NCI-H82 treated with DMSO at 0.1 percent for 48 hours (cell line): ENCODE results near the gene CCDC178.
"Not testable (repeated sequence)": the region's sequence is repeated elsewhere in the genome, so short reads cannot be mapped to it uniquely, and the experiment has no call there.

Experiments
- DNase-seq: peaks from one replicate; lab custom pipeline; 2025; ENCODE audit not compliant: unreplicated experiment; lab: John Stamatoyannopoulos, UW

The CCDC178 gene, protein sequence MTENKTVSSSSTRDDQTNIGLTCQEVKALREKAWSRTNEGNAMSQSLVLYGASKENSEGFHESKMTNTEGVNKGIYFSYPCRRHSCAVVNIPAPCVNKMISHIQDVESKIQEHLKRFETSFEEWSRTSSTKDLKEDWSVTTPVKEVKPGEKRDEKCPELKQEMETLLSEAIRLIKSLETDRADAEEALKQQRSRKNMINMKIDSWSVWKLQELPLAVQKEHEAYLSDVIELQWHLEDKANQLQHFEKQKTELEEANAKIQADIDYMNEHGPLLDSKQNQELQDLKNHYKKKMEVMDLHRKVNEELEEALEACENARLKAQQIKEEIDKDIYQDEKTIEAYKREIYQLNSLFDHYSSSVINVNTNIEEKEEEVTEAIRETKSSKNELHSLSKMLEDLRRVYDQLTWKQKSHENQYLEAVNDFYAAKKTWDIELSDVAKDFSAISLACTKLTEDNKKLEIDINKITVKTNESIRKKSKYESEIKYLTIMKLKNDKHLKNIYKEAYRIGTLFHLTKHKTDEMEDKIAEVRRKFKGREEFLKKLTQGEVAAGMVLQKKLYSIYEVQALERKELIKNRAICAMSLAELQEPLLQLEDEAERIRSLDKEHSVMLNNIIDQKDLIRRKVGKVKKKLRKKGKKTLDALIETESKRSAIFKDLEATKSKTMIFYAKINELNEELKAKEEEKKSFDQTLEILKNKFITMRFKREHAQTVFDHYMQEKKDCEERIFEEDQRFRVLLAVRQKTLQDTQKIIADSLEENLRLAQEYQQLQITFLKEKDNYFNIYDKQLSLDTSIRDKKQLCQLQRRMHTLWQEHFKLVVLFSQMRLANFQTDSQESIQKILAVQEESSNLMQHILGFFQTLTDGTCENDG

DNA sequence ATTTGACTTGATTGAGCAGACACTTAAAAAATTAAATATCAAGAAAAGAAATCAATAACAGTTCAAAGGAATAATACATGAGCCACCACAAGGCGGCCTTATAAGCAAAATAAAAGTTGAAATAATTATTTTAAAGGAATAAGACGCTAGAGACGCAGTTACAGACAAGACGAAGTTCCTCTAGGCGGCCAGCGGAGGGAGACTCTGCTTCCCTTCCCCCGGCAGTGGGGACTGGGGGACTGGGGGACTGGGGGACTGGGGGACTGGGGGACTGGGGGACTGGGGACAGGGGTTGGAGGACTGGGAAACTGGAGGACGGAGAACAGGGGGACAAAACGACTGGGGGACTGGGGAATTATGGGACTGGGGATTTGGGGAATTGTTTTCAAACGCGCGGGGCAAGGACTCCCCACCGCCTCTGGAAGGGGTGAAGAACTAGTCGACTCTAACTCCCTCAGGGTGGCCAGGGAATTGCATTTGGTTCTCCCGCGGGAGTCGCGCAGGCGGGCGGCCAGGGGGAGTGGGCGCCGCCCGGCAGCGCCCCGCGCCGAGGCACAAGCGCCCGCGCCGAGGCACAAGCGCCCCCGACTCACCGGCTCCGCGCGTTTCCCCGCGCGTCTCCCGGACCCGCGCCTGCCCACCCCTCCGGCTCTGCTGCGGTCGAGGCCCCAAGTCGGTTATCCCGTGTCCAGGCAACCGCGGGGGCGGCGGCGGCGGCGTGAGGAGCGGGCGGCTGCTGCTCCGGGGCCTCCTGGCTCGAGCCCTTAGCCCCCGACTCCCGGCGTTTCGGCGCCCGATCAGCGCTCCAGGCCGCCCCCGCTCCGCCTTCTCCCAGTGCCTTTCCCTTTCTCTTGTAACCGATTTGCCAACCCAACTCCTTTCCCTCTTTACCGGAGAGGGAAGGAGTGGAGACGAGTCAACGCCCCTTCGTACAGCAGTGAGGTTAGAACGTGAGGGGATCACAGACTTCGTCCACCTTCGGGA lies at the start of gene CCDC178:
CCDC178 (minus strand) TSS at position 662 of the 984 bp plus-strand sequence. CDS start 28,633 bp downstream, outside the sequence.
- peak; percentile 58 for DNase-seq

DNA sequence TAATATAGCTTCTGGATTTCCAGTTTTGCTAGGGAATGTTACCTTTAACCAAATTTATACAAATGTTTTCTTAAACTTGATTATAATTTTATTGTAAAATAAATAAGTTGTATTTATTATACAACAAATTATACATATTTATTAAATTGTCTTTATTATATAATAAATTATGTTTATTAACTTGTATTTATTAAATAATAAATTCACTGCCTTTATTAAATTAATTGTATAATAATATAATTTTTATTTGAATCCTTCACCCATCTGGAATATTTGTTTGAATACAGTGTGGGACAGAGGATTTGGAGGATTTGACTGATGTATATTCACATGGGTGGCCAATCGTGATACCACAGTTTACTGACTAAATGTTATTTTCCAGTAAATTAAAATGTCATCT lies 43.4 kb upstream of the CCDC178 start:
- DNase-seq: no peak

DNA sequence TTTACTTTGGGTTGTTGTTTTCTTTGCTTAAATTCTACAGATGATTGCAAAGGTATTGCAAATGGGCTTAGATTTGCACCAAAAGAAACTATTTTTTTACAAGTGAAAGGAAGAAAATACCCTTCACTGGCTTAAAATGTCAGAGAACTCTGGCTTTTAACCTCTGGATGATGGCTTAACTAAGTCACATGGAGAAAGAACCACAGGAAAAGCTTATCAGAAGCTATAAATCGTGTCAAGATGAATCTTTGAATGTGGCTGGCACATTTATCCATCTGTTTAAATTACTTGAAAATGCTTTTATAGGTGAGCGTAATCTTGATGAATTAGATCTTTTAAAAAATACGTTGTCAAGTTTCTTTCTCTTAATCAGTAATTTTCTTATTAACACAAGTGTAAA lies 32.0 kb upstream of the CCDC178 start:
- no peak for DNase-seq

DNA sequence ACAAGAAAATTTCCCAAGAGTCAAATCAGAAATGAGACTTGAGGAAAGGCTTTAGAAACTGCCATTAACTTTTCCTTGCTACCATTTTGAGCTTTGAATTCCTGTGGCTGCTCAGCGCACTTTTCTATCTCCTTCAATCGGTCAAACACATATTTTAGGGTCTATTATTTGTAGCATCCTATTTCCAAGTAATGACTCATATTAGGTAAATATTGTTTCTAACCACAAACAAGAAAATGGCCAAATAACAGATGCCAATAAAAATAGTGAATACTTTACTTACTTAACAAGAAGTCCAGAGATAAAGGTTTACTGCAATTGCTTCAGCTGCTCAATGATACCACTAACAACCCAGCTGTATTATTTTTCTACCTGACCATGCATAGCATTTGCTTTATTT lies 29.7 kb upstream of the CCDC178 start:
- DNase-seq: no peak

DNA sequence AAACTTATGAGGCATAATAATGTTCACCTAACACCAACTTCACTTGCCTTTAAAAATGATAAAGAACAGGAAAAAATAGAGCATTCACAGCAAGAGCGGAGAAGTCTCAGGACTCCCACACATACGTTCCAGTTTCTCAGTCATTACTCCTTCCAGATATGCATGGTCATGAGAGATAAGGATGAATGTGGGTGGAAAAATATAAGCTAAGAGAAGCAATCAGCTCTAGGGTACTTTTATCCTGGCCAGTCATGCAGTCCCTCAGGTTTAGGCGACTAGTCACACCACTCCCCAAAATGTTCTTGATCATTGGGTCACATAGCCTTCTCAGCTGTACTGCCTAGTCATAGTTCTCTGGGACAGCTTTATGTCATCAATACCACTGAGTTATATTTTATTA lies 29.2 kb upstream of the CCDC178 start:
- DNase-seq: no peak

DNA sequence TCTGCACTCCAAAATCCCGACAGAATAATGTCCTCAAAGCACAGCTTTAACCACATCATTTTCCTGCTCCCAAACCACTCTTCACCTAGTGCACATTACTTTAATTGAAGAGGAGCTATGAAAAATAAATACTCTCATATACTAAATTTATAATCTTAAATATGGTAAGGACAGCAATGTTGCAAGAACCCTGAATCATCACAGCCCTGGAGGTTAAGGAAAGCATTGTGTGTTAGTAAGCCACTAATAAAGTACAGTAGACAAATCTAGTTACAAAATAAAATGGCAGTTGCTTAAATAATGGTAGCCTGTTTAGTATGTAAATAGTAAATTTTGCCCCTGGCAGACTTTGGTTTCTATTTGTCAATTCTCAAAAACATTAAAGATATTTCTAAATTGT lies 27.0 kb upstream of the CCDC178 start:
- no peak for DNase-seq

DNA sequence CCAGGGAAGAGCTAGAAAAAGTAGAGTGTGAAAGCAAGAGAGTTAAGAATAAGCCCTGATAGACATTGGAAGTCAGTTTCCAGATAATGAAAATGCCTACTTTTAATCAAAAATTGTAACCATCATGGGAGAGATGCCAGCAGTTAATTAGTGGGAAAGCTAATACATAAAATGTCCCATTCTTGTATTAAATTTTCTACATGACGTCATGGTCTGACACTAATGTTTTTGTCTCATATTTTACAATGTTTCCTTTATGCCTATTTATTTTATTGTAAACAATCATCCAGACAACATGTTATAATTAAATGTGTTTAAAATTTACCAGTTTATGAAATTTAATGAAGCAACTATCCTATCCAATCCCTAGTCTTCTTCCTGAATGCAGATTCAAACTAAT lies 26.3 kb upstream of the CCDC178 start:
- DNase-seq: no peak

DNA sequence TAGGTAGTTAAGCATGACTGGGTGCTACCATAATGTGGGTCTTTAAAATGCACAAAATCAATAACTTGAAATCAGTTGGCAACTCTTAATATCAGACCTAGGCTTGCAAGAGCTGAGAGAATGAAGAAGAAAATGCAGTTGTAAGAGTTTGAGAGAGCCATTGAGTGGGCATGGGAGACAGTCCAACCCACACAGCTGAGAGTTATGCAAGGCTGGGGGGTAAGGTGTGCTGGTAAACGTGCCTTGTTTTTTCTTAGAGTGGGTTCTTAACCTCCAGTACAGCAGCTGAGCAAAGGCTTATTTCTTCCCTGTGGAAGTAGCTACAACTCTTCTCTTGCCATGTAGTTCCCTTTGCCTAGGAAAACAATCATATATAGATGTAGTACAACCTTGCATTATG lies 20.2 kb upstream of the CCDC178 start:
- no peak for DNase-seq

DNA sequence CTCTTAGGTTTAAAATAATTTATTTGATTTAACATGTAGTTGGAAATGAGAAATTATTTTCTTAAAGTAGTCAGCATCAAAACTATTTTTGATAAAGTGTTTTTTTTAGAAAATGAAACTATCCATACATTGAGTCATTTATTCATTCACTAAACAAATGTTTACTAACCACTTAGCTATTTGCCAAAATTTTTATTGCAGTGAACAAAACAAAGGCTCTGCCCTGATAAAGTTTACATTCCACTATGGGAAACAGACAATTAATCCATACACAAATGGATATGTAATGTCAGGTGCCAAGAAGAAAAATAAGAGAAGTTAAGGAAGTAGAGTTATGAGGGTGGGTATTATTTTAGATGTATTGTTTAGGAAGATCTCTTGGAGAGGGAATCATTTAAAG lies 19.1 kb upstream of the CCDC178 start:
- no peak for DNase-seq

DNA sequence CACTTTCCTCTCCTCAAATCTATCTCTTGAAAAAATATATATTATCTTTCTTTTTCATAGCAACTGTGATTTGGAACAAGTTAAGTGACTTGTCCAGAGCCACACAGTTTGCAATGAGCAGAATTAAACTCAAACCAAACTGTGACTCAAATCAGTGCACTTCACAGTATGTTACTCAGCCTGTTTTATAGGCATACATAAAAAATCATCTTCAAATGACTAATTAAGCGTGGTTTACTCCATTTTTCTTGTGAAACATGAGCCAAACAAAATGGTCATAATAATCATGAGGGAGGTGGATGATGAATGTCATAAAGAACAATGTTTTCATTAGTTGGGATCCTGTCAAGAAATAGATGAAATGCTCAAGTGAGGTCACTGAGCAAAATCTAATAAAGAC lies 6.1 kb upstream of the CCDC178 start:
- no peak for DNase-seq

DNA sequence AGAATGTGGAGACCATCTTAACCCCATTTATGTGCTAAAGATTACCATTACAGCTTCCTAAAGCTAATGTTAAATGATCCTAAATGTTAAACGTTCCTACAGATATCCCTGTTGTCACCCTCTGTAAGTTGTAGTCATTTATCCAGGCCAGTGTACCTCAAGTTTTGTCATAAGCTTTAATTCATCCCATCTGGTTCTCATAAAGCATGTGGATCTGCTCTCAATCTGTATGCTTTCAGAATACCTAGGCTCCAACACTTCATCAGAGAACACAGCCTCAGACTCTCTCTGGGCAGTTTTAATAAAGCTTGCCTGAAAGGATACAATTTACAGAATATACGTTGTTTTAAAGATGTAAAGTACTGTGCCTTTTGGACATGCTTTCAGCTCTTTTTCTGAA lies 4.2 kb upstream of the CCDC178 start:
- peak; percentile 29 for DNase-seq

DNA sequence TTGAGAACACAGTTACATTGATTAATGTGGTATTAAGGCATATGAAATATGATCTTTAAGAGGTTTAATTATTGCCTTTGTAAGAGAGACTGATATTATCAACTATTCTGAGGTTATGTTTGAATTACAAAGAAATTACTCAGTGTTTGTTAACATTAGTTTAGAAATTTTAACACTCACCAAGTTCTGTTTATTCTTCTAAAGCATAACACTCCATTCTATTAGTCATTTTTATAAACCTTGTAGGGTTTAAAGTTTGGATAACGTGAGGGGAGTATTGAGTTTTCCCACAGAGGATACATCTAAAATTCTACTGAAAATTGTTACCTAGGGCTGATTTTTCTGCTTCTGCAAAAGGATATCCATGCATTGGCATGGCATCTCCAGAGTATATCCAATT lies 7.7 kb downstream of the CCDC178 start:
- no peak for DNase-seq

DNA sequence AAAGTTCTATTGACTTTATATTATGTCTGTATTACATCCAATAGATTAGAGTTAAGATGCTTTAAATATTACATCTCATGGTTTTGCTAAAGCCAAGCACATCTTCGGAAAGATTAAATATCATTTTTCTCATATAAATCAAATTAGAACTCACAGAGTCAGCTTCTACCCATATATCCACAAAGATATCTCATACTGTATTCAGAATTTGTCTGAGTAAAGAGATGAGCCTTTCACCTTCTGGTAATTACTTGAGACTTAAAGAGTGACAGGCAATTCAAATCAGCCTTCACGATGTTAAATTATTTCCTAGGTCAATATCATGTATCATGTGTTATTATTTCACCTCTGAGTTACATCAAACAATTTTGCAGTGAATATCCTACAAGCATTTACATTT lies 13.0 kb downstream of the CCDC178 start:
- no peak for DNase-seq

DNA sequence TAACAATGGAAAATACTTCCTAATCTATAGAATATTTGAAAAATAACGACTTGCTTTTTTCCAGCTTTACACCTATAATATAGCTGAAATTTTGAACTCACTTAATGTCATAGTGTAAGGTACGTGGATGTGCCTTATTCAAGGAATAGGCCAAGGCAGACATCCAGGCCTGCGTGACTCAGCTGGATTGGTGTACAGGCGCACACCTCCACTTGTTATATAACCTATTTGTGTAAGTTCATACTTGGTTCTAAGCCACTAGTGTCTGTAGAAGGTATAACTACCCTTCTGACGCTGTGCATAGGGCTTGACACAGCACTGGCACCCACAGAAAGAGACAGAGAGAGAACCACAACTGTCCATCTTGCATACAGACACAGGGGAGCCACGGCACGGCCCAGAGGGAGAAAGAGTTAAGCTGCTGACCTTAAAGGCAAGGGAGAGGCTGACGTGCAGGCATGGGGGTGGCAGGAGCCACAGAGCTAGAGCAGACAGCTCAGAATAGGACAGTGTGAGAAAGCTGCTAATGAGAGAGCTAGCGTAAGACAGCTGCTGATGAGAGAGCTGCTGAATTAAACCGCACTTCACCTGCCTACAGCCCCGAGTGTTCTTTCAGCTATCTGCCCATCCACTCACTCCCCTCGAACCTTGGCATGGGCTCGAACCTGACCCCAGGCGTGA lies 16.1 kb downstream of the CCDC178 start:
- DNase-seq: no peak

DNA sequence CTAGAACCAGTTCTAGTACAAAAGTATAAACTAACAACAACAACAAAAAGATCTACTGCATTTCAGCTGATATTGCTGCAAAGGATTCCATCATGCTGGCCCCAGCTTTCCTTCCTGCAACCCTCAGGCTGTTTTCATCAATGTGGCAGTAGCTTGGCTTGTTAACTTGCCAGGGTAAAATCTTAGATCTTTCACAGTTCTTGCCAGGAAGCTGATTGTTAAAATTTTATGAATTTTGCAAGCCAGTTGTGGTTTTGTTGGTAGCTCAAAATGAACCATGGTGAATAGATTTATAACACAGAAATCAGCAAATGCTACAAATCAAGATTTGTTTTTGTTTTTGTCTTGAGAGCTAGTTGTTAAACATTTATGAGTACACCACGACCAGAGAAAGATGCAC lies 19.3 kb downstream of the CCDC178 start:
- no peak for DNase-seq

DNA sequence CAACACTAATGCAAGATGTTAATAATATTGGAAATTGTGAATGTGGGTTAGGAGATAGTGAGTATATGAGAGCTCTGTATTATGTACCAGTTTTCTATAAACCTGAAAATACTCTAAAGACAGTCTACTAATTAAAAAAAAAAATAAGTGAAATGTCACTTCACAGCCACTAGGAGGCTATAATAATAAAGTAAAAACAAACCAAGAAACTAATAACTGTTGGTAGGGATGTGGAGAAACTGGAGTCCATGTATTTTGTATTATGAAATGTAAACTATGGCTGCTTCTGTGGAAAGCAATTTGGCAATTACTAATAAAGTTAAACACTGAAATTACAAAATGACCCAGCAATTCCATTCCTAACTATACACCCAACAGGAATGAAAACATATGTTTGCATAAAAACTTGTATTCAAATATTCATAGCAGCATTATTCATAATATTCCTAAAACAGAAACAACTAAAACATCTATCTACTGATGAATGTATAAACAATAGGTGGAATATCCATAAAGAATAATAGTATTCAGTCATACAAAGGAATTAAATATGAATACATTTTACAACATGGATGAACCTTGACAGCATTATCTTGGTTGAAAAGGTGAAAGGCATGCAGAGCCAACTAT lies 36.2 kb downstream of the CCDC178 start:
- DNase-seq: no peak

DNA sequence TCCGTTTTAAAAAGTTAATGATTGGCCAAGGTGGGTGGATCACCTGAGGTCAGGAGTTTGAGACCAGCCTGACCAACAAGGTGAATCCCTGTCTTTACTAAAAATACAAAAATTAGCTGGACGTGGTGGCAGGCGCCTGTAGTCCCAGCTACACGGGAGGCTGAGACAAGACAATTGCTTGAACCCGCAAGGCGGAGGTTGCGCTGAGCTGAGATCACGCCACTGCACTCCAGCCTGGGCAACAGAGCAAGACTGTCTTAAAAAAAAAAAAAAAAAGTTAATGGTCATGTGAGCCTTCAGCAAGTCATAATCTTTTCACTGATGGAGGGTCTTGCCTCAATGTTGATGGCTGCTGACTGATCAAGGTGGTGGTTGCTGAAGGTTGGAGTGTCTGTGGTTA lies 41.6 kb downstream of the CCDC178 start:
- DNase-seq: not testable (repeated sequence)

DNA sequence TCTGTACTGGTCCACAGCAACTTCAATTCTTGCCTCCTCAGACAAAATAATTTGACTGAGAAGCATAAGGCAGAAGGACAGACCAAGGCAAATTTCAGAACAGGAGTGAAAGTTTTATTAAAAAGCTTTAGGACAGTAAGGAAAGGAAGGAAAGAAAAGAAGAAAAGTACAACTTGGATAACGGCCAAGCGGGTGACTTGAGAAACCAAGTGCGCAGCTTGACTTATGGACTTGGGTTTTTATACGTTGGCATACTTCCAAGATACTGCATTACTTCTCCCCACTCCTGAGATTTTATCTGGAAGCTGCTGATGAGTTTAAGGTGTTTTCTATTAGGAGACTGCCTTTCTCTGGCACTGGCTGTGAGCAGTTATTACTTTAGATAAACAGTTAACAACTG lies 64.7 kb downstream of the CCDC178 start:
- DNase-seq: peak; percentile 64

DNA sequence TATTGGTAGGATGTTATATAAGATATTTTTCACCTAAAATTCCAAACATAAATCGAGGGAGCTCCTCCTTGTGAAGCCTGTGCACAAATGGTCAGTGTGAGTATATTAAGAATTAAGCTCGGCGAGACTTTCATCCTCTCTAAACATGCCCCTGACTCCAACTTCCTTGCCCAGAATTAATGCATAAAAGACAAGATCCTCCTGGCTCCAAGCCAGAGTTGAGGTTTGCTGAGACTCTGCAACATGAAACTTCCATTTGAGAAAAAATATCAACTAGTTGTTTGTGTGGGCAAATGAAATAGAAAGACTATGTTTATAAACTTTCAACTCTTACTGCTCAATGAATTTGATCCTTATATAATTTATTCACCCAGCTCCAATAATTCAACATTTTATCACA lies 68.1 kb downstream of the CCDC178 start:
- no peak for DNase-seq
